Measurements from ENCODE around the gene FPR1.

DNA sequence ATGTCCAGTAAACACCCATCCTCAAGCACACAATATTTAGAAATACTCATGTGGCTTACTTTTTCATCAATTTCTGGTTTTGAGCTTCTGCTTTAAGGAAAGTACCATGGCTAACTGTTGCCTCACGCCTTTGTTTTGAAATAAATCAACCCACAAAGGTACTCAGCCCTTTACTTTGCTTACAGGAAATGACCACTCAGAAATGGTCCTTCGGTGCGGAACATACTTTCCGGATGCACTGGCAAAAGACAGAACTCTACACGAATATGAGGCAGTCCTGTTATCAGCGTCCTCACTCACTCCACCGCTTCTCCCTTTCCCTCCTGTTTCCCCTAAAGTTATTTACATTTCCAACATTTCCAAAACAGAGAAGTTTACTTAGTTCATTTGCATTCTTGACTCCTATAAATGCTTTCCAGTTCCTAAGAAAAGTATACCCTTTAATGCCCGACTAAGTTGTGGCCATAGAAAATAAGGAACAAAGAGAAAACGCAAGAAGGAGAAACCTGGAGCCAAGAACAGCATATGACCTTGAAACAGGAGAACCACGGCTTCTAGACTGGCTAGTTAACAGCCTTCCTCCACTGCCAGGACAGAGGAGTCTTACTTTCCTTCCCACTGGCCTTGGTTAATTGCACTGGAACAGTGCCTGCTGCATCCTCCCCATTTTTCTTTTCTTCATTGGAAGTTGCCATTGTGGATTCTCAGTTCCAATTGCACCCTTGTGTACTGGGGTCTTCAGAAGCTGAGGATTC, 19.9 kb upstream of the FPR1 start:
- TF ChIP-seq, protein P1, sequence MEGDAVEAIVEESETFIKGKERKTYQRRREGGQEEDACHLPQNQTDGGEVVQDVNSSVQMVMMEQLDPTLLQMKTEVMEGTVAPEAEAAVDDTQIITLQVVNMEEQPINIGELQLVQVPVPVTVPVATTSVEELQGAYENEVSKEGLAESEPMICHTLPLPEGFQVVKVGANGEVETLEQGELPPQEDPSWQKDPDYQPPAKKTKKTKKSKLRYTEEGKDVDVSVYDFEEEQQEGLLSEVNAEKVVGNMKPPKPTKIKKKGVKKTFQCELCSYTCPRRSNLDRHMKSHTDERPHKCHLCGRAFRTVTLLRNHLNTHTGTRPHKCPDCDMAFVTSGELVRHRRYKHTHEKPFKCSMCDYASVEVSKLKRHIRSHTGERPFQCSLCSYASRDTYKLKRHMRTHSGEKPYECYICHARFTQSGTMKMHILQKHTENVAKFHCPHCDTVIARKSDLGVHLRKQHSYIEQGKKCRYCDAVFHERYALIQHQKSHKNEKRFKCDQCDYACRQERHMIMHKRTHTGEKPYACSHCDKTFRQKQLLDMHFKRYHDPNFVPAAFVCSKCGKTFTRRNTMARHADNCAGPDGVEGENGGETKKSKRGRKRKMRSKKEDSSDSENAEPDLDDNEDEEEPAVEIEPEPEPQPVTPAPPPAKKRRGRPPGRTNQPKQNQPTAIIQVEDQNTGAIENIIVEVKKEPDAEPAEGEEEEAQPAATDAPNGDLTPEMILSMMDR (IDR thresholded peaks at IDR 0.05) = no peak
- no peak for TF ChIP-seq POLR2A (IDR thresholded peaks at IDR 0.05)

All from vagina (tissue), 2 donors.